ENCODE data around the gene RNF146. TPM values are rescaled to one million over a fixed set of nuclear protein-coding genes. Genes with fewer than 3 reads are reported as not detected.

Gene RNF146
- total and polyA plus RNA-seq, 10 of the 15 experiments (the other 5 are each of a cell fraction or from before 2014, with no cell fraction given): 9.3 to 33.0 (median 17.8) TPM

GRCh38 chr6:127219869-127220268 lies 46.8 kb upstream of the RNF146 start:
- Histone ChIP-seq H3K4me3 (no peak overlapping the region), H3K27me3 (replicated peaks in 1 of 2; ENCODE audit: control insufficient read depth in 2 of 2, insufficient read depth in 2 of 2, low read length in 1 of 2) (no peaks in the 10 kb centered on the region), H3K9ac (ENCODE audit: control insufficient read depth, insufficient read depth, low read length) (no peak overlapping the region), H3K9me3 (replicated peaks; ENCODE audit: control insufficient read depth, insufficient read depth, low read length) (no peaks in the 10 kb centered on the region), H3K36me3 (ENCODE audit: control insufficient read depth in 2 of 2, insufficient read depth in 2 of 2, low read length in 1 of 2) (no peaks in the 10 kb centered on the region), H3K4me2 (ENCODE audit: control insufficient read depth, insufficient read depth) (no peak overlapping the region), H3K79me2 (ENCODE audit: control insufficient read depth, insufficient read depth, low read length) (no peaks in the 10 kb centered on the region), H4K20me1 (ENCODE audit: control insufficient read depth, insufficient read depth) (no peaks in the 10 kb centered on the region), H3K27ac (ENCODE audit: control insufficient read depth, insufficient read depth) (no peak overlapping the region), H2AFZ (ENCODE audit: control insufficient read depth, low read depth, low read length) (no peak overlapping the region), H3K4me1 (ENCODE audit: control insufficient read depth, insufficient read depth, low read length) (no peaks in the 10 kb centered on the region)
- ChIA-PET CTCF (no interaction called here), POLR2A (no interaction called here), SMC1A (ENCODE audit: uncharacterized antibody, unreplicated experiment) (interaction anchor here (0.7 kb wide), 2 partner anchors 13 to 120 kb away, joined by 3 read pairs; no protein-coding TSS in a partner anchor), RAD21 (ENCODE audit: unreplicated experiment) (no interaction called here)
- no peak for DNase-seq (ENCODE audit: low read depth, low spot score)
- in situ Hi-C loops (cut with MboI) (no loop called here), intact Hi-C loops (cut with micrococcal nuclease; ENCODE audit: unreplicated experiment) (no loop called here)
- TF ChIP-seq KLF5 (IDR thresholded peaks at IDR 0.05; ENCODE audit: partially characterized antibody) (no peak), NFXL1 (IDR thresholded peaks at IDR 0.05; ENCODE audit: borderline replicate concordance) (no peak), E2F8 (IDR thresholded peaks at IDR 0.05; ENCODE audit: low read depth, partially characterized antibody) (no peak), ZNF24 (IDR thresholded peaks at IDR 0.05) (no peak), TCF7 (IDR thresholded peaks at IDR 0.05; ENCODE audit: borderline replicate concordance) (no peak), EED (IDR thresholded peaks at IDR 0.05; ENCODE audit: low read depth) (no peak), HCFC1 (IDR thresholded peaks at IDR 0.05; ENCODE audit: low read length) (no peak), BACH1 (IDR thresholded peaks at IDR 0.05; ENCODE audit: borderline replicate concordance) (no peak), IRF5 (IDR thresholded peaks at IDR 0.05; ENCODE audit: borderline replicate concordance) (no peak), EGR1 (IDR thresholded peaks at IDR 0.05; ENCODE audit: borderline replicate concordance in 1 of 2, low read depth in 2 of 2, low read length in 2 of 2) (no peak), JUND (IDR thresholded peaks at IDR 0.05; ENCODE audit: low read depth, low read length) (no peak), MEF2A (IDR thresholded peaks at IDR 0.05; ENCODE audit: insufficient read depth, low read depth, low read length) (no peak), HDAC6 (IDR thresholded peaks at IDR 0.05; ENCODE audit: unreplicated experiment) (no peak), BHLHE40 (IDR thresholded peaks at IDR 0.05; ENCODE audit: borderline replicate concordance in 1 of 2, low read depth in 2 of 2, low read length in 1 of 2) (no peak), BRCA1 (IDR thresholded peaks at IDR 0.05; ENCODE audit: low read depth, low read length) (no peak), RFX5 (IDR thresholded peaks at IDR 0.05; ENCODE audit: low read depth, low read length) (no peak), POLR2AphosphoS2 (IDR thresholded peaks at IDR 0.05; ENCODE audit: low read depth, low read length) (no peak), SMAD5 (IDR thresholded peaks at IDR 0.05; ENCODE audit: low read depth) (no peak), MYC (IDR thresholded peaks at IDR 0.05; ENCODE audit: insufficient read depth, insufficient read length, insufficient replicate concordance, low read length, severe bottlenecking) (no peak), ZBTB33 (IDR thresholded peaks at IDR 0.05) (no peak)
- no peak for FAIRE-seq
- BruUV-seq (replicated peaks): no TSS peak
- no peak for ATAC-seq
- WGBS (ENCODE audit: insufficient coverage, insufficient replicate concordance, low lambda C conversion rate, missing lambda C conversion rate): 67% methylated on average over 1 of the region's 1 CpG
